K562 (cell line): ENCODE results near the gene SCYGR5. TPM values are rescaled to one million over a fixed set of nuclear protein-coding genes. Genes with fewer than 3 reads are reported as not detected.

Experiments
- ATAC-seq: fragments of 200-7000 bp; cut with Tn5 transposase; 3 replicates; pipeline ENCODE4 v1.9.1; 2020; ENCODE audit warnings: moderate library complexity
- BruUV-seq: library from RNA; stranded (reverse); fragments of 400-500 nt; replicated peaks from 2 replicates; lab custom pipeline; 2021; lab: Mats Ljungman, UMichigan
- CTCF ChIA-PET: fragments of 300-600 bp; formaldehyde crosslinking; extraction: SDS; loops from one replicate; lab custom pipeline; 2021; ENCODE audit warnings: low intra/inter-chr PET ratio; lab: Yijun Ruan, JAX
- POLR2A ChIA-PET: fragments of 300-600, 350-650 bp; sonication (Branson Sonifier 250); formaldehyde crosslinking; extraction: SDS; loops from one replicate; lab custom pipeline; 2021; ENCODE audit warnings: antibody characterized with exemption, inconsistent platforms; lab: Yijun Ruan, JAX
- DNase-seq, 4 experiments: peaks; one replicate each; pipeline versions ENCODE4 v3.0.0 to v3.0.0-alpha.2; 2011 to 2018; ENCODE audit warnings: low spot score in 3 of 4, mixed read lengths in 3 of 4; ENCODE audit errors: extremely low read depth in 1 of 4
- FAIRE-seq: peaks from 2 replicates; lab custom pipeline; 2011; peaks lifted over from hg19 to GRCh38; lab: Jason Lieb, UNC
- H2AFZ ChIP-seq: 2 replicates; pipeline ENCODE4 v1.6.0; 2011; ENCODE audit warnings: low read depth, low read length, control low read depth, inconsistent platforms
- H3K27ac ChIP-seq: fragments of 200-600 bp; 3 replicates; pipeline ENCODE4 v1.8.0; 2011; ENCODE audit warnings: low read depth, mild to moderate bottlenecking, control low read depth, inconsistent platforms, low read length, moderate library complexity, mixed read lengths; ENCODE audit errors: extremely low read depth
- H3K27me3 ChIP-seq, 2 experiments: fragments of 300-600 bp in 1 of 2; 2 replicates in 1 of 2; 3 replicates in 1 of 2; pipeline versions ENCODE4 v1.6.0 to v1.8.0; 2011; ENCODE audit warnings: inconsistent platforms in 2 of 2, low read length in 2 of 2, mild to moderate bottlenecking in 1 of 2, mixed read lengths in 1 of 2, moderate library complexity in 1 of 2; ENCODE audit not compliant: control insufficient read depth in 2 of 2, insufficient read depth in 2 of 2
- H3K36me3 ChIP-seq: fragments of 300-600 bp; 3 replicates; pipeline ENCODE4 v1.8.0; 2011; ENCODE audit warnings: mild to moderate bottlenecking, low read length, inconsistent platforms; ENCODE audit not compliant: control insufficient read depth, insufficient read depth
- H3K4me1 ChIP-seq, 2 experiments: fragments of 200-600 bp in 1 of 2; replicated peaks in 1 of 2; 2 replicates in 1 of 2; 3 replicates in 1 of 2; pipeline versions ENCODE4 v1.5.1 to v1.8.0; 2011; ENCODE audit warnings: inconsistent platforms in 2 of 2, low read length in 2 of 2, mild to moderate bottlenecking in 1 of 2, mixed read lengths in 1 of 2, moderate library complexity in 1 of 2; ENCODE audit not compliant: control insufficient read depth in 2 of 2, insufficient read depth in 2 of 2
- H3K4me2 ChIP-seq: 2 replicates; pipeline ENCODE4 v1.6.1; 2011; ENCODE audit warnings: low read length, control low read depth, inconsistent platforms, mixed read lengths; ENCODE audit not compliant: insufficient read depth
- H3K4me3 ChIP-seq: fragments of 200-600 bp; sonication (generic), shearing (Covaris generic); 2 replicates; pipeline ENCODE4 v1.5.1; 2016; ENCODE audit warnings: control low read depth, inconsistent platforms
- H3K79me2 ChIP-seq: fragments of 200-600 bp; 3 replicates; pipeline ENCODE4 v1.8.0; 2011; ENCODE audit warnings: low read length, inconsistent platforms; ENCODE audit not compliant: control insufficient read depth, insufficient read depth
- H3K9ac ChIP-seq, 2 experiments: 2 replicates each; pipeline versions ENCODE4 v1.6.0 to v1.6.1; 2011; ENCODE audit warnings: low read depth in 2 of 2, low read length in 2 of 2, control low read depth in 1 of 2, inconsistent platforms in 1 of 2, mild to moderate bottlenecking in 1 of 2, mixed read lengths in 1 of 2; ENCODE audit not compliant: insufficient read depth in 1 of 2
- H3K9me1 ChIP-seq: one replicate; pipeline ENCODE4 v1.6.0; 2011; ENCODE audit warnings: inconsistent platforms, mild to moderate bottlenecking, low read length, moderate library complexity; ENCODE audit not compliant: control insufficient read depth, insufficient read depth
- H3K9me3 ChIP-seq: replicated peaks from 2 replicates; pipeline ENCODE4 v1.5.1; 2011; ENCODE audit warnings: low read depth, low read length, inconsistent platforms; ENCODE audit not compliant: control insufficient read depth, insufficient read depth
- H4K20me1 ChIP-seq: replicated peaks from 2 replicates; pipeline ENCODE4 v1.6.1; 2011; ENCODE audit warnings: low read length, inconsistent platforms, mixed read lengths; ENCODE audit not compliant: control insufficient read depth, insufficient read depth
- DLX4 ChIP-seq: fragments of 250-450 bp; sonication (Bioruptor Pico); IDR thresholded peaks from 2 replicates; pipeline ENCODE4 v1.6.1; 2021; ENCODE audit warnings: mild to moderate bottlenecking
- ELF2 ChIP-seq: fragments of 250-450 bp; sonication (Bioruptor Pico); IDR thresholded peaks from 2 replicates; pipeline ENCODE4 v1.5.0; 2021; ENCODE audit warnings: mild to moderate bottlenecking
- ETV1 ChIP-seq: fragments of 450-650 bp; conservative IDR thresholded peaks from 2 replicates; pipeline ENCODE4 v1.6.1; 2016; ENCODE audit warnings: missing genetic modification characterization, control low read depth, low read depth, missing compliant biosample characterization
- PKNOX1 ChIP-seq: fragments of 450-650 bp; IDR thresholded peaks from 2 replicates; pipeline ENCODE4 v1.6.1; 2016
- TEAD2 ChIP-seq: fragments of 450-650 bp; IDR thresholded peaks from 2 replicates; pipeline ENCODE4 v1.6.1; 2016; ENCODE audit warnings: missing genetic modification characterization, control low read depth, missing compliant biosample characterization
- VEZF1 ChIP-seq: fragments of 200-800 bp; sonication (Bioruptor generic); IDR thresholded peaks from 2 replicates; pipeline ENCODE4 v1.6.1; 2017; ENCODE audit warnings: missing genetic modification characterization, missing compliant biosample characterization
- ZBTB7A ChIP-seq: IDR thresholded peaks from 2 replicates; pipeline ENCODE4 v1.6.1; 2011; ENCODE audit warnings: low read depth, mild to moderate bottlenecking, low read length, moderate library complexity, borderline replicate concordance; ENCODE audit not compliant: control insufficient read depth
- ZNF121 ChIP-seq: sonication (generic); formaldehyde crosslinking; conservative IDR thresholded peaks from 2 replicates; pipeline ENCODE4 v1.8.0; 2022; ENCODE audit warnings: missing genetic modification reagents
- ZNF655 ChIP-seq: fragments of 250-450 bp; sonication (Bioruptor Pico); IDR thresholded peaks from 2 replicates; pipeline ENCODE4 v1.5.0; 2021
- WGBS: fragments of 100-300 bp; shearing (Covaris generic); methylation state at CpG from one replicate; pipeline ENCODE4 v1.1.6; 2016; ENCODE audit warnings: low coverage, mixed read lengths; ENCODE audit not compliant: insufficient coverage; ENCODE audit errors: missing lambda C conversion rate; 5-methylcytosine and 5-hydroxymethylcytosine counted together
- in situ Hi-C: fragments of 300-500 bp; cut with MboI; formaldehyde crosslinking; loops from 4 replicates; pipeline ENCODE4 v1.15.0; 2018; ENCODE audit warnings: inconsistent platforms, mixed read lengths
- intact Hi-C: fragments of 100-400 bp; cut with micrococcal nuclease; formaldehyde crosslinking; loops from 2 replicates; pipeline ENCODE4 v1.14.2; 2022
- polyA plus RNA-seq, 8 experiments: library from polyadenylated mRNA; depleted of rRNA in 4 of 8; stranded (reverse) in 5 of 8; unstranded in 3 of 8; fragments of >200 nt; fragmentation: Nextera tagmentation in 2 of 8; fragmentation: Illumina TruSeq in 1 of 8; extraction: Ambion mirVana in 2 of 8; extraction: Trizol in 1 of 8; gene quantifications; 2 replicates each; pipeline versions ENCODE4 v1.2.1 to v1.2.3, GENCODE V29; 2011 to 2014; ENCODE audit warnings: inconsistent platforms in 1 of 8, missing spikeins in 1 of 8
- total RNA-seq, 7 experiments: library from RNA; depleted of rRNA in 6 of 7; stranded (reverse); fragments of >200 nt in 6 of 7; fragmentation: Illumina TruSeq in 2 of 7; extraction: Trizol in 2 of 7; gene quantifications; 2 replicates each; pipeline versions ENCODE4 v1.2.1 to v1.2.3, GENCODE V29; 2011 to 2021; ENCODE audit warnings: low replicate concordance in 1 of 7

Gene SCYGR5
- total and polyA plus RNA-seq, 9 of the 15 experiments (the other 6 are each of a cell fraction or from before 2014, with no cell fraction given), result not detected

- Histone ChIP-seq H3K27ac (no peak overlapping the region), H3K4me3 (no peak overlapping the region), H3K4me2 (no peak overlapping the region), H3K4me1 (no peaks in the 10 kb centered on the region), H3K9me1 (no peaks in the 10 kb centered on the region), H3K9me3 (no peaks in the 10 kb centered on the region), H3K27me3 (peaks cover 5 to 15% of the 10 kb centered on the region in 2 experiments; a peak in 4 of 5 replicates), H3K79me2 (no peaks in the 10 kb centered on the region), H3K9ac (no peak overlapping the region), H4K20me1 (no peaks in the 10 kb centered on the region), H2AFZ (no peak overlapping the region), H3K36me3 (no peaks in the 10 kb centered on the region)
- intact Hi-C loops (no loop called here), in situ Hi-C loops (no loop called here)
- FAIRE-seq (no peak), ATAC-seq (no peak), DNase-seq (no peak)
- CTCF ChIA-PET, result no interaction called here
- WGBS, result 0% methylated on average over 6 of the region's 6 CpGs
- BruUV-seq, result no TSS peak
- POLR2A ChIA-PET, result no interaction called here
- TF ChIP-seq DLX4 (no peak), TEAD2 (tag) (no peak), ZBTB7A (no peak), ZNF121 (no peak)
Observed at GRCh38 chr2:227632827-227633226, 33.8 kb upstream of the SCYGR5 start.

GRCh38 chr2:227634201-227634600 is 32.4 kb upstream of the SCYGR5 start:
- Histone ChIP-seq H3K9me3 (no peaks in the 10 kb centered on the region), H2AFZ (no peak overlapping the region), H3K79me2 (no peaks in the 10 kb centered on the region), H3K9me1 (no peaks in the 10 kb centered on the region), H4K20me1 (no peaks in the 10 kb centered on the region), H3K9ac (no peak overlapping the region), H3K27ac (no peak overlapping the region), H3K4me2 (no peak overlapping the region), H3K36me3 (no peaks in the 10 kb centered on the region), H3K4me1 (no peaks in the 10 kb centered on the region), H3K4me3 (no peak overlapping the region), H3K27me3 (peaks cover 1 to 5% of the 10 kb centered on the region in 2 experiments; a peak in 3 of 5 replicates)
- DNase-seq (no peak), ATAC-seq (no peak), FAIRE-seq (no peak)
- intact Hi-C loops, result no loop called here
- ChIA-PET CTCF (no interaction called here), POLR2A (no interaction called here)
- no TSS peak for BruUV-seq
- WGBS, result 0% methylated on average over 3 of the region's 3 CpGs
- in situ Hi-C loops, result no loop called here
- TF ChIP-seq PKNOX1, result no peak
- TF ChIP-seq ZNF655 (CRISPR knock-in tag), result no peak
- no peak for TF ChIP-seq ETV1
- TF ChIP-seq VEZF1 (CRISPR knock-in tag), result no peak
- no peak for TF ChIP-seq ELF2 (CRISPR knock-in tag)
